GM20431 (cell line): Measurements from ENCODE around the gene PLEKHG2.

ENCODE experiments used
- in situ Hi-C: fragments of 300-500 bp; cut with MseI, MboI; formaldehyde crosslinking; loops from one replicate; pipeline ENCODE4 v1.15.0; 2020; ENCODE audit warnings: low sequenced_read_pairs; ENCODE audit not compliant: unreplicated experiment

PLEKHG2 gene

DNA sequence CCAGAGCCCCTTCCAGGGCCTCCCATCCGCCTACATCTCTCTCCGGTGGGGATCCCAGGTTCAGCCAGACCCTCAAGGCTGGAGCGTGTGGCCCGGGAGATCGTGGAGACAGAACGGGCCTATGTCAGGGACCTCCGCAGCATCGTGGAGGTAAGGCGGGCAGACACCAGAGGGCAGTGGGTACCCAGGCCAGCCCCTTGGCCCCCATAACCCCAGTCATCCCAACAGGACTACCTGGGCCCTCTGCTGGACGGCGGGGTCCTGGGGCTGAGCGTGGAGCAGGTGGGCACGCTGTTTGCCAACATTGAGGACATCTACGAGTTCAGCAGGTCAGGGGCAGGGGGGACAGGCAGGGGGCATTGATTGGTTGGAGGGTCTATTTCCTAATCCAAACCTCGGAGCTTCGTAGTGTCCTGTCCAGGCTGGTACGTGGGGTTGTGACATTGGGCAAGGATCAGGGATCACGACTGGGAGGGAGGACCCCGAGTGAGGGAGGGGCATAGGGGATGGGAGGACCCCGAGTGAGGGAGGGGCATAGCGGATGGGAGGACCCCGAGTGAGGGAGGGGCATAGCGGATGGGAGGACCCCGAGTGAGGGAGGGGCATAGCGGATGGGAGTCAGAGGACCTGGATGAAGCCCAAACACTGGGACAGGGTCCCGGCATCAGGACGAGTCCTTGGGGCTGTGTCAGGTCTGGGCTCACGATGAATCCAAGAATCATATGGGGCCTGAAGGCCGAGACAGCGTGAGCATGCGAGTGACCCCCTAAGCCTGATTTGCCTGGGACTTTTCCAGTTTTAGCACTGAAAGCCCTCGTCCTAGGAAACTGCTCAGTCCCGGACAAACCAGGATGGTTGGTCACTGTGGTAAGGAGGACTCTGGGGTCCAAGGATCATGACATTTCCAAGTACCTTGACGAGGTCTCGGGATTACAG, 2.9 kb downstream of the PLEKHG2 start:
- in situ Hi-C loops, result no loop called here

DNA sequence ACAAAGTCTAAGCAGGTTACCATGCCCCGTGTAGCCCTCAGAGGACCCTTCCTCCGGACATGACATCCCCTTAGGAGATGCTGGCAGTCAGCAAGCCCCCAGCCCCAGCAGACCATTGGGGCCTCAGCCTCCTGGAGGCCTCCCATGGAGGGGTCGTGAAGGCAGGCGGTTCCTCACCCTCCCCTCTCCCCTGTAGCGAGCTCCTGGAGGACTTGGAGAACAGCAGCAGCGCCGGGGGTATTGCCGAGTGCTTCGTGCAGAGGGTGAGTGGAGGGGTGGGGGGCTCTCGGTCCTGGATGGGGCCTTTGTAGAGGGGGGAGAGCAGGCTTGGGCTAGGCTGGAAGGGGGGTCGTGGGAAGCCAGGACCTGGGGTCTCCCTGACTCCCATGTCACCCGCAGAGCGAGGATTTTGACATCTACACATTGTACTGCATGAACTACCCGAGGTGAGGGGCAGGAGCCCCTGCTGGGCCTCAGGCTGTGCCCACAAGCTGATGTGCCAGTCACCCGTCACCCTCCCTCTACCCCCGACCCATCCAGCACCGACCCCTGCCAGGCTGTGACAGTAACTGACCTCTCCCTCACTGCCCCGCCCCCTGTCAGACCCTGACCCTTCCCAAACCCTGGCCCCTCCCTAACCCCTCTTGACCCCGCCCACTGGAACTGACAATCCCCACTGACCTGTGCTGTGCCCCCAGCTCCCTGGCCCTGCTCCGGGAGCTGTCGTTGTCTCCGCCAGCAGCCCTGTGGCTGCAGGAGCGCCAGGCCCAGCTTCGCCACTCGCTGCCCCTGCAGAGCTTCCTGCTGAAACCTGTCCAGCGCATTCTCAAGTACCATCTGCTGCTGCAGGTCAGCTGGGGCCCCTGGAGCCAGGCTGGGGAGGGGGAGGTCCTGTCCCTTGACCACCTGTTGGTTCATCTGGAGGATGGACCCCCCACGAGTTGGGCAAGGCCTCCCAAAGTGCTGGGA, 4.0 kb downstream of the PLEKHG2 start:
- in situ Hi-C loops, result no loop called here

DNA sequence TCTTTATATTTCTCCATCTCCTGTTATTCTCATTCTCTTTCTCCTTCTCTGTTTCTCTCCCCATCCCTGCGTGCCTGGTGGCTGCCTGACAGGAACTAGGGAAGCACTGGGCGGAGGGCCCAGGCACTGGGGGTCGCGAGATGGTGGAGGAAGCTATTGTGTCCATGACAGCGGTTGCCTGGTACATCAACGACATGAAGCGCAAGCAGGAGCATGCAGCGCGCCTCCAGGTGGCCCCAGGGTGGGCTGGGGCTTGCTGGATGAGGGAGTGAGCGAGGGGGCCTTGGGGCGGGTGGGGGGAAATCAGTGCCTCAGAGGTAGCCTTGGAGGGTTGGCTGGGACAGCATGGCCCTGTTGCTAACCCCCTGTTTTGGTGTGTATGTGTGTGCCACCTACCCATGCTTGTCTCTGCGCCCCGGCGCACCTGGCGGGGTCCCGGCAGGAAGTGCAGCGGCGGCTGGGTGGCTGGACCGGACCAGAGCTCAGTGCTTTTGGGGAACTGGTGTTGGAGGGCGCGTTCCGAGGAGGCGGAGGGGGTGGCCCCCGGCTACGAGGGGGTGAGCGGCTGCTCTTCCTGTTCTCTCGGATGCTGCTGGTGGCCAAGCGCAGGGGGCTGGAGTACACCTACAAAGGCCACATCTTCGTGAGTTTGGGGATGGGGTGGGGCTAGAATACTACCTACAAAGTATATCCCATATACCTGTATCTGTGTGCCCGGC, 5.2 kb downstream of the PLEKHG2 start:
- in situ Hi-C loops, result no loop called here

DNA sequence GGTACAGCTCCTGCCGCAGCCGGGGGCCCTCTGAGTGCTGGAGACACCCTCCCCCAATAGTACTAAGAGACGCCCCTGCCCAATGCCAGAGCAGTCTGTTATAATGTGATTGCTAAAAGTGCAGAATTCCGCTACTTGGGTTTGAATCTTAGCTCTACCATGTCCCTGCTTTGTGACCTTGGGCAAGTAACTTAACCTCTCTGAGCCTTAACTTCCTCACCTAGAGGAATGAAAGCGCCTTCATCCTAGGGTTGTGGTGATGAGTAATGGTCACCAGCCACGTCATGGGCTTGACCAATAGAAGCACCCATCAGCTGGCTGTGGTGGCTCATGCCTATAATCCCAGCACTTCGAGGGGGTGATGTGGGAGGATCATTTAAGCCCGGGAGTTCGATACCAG, 6.5 kb downstream of the PLEKHG2 start:
- in situ Hi-C loops, result no loop called here

DNA sequence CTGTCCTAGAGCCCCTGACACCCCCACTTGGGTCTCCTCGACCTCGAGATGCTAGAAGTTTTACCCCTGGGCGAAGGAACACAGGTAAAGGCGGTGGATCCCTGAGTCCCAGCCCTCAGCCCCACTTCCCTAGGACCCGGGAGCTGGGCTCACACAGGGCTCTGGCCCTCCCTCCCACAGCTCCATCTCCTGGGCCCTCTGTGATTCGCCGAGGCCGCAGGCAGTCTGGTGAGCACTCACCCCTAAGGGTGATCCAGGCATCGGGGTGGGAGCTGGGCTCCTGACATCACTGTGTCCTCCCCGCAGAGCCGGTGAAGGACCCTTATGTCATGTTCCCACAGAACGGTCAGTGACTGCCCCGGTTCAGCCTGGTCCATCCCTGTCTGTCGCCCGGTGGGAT, 8.3 kb downstream of the PLEKHG2 start:
- in situ Hi-C loops, result no loop called here

DNA sequence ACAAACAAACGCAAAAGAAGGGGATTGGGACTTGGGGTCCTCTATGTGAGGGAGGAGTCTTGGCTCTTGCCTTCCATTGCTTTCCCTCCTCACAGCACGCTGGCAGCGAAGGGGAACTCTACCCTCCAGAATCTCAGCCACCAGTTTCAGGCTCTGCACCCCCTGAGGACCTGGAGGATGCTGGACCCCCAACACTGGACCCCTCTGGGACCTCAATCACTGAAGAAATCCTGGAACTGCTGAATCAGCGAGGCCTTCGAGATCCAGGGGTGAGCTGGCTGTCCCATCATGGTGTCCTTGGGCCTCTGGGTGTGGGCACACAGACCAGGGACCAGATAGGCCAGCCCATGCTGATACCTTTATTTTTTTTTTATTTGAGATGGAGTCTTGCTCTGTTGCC, 9.6 kb downstream of the PLEKHG2 start:
- in situ Hi-C loops, result no loop called here

DNA sequence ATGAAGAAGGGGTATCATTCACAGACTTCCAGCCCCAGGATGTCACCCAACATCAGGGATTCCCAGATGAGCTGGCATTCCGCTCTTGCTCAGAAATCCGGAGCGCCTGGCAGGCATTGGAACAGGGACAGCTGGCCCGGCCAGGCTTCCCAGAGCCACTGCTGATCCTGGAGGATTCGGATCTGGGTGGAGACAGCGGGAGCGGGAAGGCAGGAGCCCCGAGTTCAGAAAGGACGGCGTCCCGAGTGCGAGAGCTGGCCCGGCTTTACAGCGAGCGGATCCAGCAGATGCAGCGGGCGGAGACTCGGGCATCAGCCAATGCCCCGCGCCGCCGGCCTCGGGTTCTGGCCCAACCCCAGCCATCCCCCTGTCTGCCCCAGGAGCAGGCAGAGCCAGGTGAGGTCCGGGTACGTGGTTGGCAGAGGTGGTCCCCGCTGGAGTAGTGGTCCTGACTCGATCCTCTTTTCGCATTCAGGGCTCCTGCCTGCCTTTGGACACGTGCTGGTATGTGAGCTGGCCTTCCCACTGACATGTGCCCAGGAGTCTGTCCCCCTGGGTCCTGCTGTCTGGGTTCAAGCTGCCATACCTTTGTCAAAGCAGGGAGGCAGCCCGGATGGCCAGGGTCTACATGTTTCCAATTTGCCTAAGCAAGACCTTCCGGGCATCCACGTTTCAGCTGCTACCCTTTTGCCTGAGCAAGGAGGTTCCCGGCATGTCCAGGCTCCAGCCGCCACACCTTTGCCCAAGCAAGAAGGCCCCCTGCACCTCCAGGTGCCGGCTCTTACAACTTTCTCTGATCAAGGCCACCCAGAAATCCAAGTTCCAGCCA, 11.0 kb downstream of the PLEKHG2 start:
- in situ Hi-C loops, result no loop called here

DNA sequence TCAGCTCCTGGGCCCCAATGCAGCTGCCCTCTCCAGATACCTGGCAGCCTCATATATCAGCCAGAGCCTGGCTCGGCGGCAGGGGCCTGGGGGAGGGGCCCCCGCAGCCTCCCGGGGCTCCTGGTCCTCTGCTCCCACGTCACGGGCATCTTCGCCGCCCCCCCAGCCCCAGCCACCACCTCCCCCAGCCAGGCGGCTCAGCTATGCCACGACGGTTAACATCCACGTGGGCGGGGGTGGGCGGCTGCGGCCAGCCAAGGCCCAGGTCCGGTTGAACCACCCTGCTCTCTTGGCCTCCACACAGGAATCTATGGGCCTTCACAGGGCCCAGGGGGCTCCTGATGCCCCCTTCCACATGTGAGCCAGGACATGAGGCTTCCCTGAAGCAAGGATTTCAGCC, 12.5 kb downstream of the PLEKHG2 start:
- in situ Hi-C loops, result no loop called here

DNA sequence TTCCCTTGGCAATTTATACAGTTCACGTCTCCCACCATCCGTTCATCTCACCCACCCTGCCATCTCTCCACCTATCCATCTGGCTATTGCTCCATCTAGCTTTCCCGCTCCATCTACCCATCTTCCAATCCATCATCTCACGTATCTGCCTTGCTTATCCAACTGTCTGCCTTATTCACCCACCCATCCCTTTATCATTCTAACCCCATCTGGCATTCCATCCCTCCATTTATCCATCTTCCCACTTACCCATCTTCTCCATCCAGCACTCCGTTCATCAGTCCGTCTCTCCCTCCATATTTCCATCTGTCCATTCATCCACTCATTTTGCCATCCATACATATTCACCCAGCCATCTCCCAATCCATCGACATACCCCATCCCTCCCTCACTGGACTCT, 13.3 kb downstream of the PLEKHG2 start:
- in situ Hi-C loops, result no loop called here

DNA sequence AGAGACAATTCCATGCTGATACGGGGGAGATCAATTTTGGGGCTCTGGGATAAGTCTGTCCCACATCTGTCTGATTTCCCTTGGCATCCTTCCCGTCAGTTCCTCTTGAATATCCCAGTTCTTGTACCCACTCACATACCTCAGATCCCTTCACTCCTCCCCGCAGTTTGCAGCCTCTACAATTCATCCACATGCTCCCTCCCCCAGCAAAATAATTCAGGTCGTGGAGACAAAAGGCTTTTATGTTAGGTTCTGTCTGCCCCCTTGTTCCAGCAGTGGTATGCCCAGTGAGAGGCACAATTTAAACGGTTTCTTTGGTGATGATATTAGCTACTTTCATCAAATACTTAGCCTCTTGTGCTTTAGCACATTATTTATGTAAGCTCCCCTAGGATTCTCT, 13.7 kb downstream of the PLEKHG2 start:
- in situ Hi-C loops, result no loop called here

DNA sequence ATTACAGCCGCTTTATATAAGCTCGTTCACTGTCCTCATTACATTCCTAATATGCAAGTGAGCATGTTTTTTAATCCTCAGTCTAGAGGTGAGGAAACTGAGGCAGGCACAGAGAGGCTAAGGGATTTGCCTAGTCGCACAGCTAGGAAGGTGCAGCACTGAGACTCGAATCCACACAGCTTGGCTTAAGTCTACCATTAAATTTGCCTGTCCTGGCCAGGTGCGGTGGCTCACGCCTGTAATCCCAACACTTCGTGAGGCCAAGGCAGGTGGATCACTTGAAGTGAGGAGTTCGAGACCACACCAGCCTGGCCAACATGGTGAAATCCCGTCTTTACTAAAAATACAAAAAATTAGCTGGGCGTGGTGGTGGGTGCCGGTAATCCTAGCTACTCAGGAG, 15.2 kb downstream of the PLEKHG2 start:
- in situ Hi-C loops, result no loop called here

DNA sequence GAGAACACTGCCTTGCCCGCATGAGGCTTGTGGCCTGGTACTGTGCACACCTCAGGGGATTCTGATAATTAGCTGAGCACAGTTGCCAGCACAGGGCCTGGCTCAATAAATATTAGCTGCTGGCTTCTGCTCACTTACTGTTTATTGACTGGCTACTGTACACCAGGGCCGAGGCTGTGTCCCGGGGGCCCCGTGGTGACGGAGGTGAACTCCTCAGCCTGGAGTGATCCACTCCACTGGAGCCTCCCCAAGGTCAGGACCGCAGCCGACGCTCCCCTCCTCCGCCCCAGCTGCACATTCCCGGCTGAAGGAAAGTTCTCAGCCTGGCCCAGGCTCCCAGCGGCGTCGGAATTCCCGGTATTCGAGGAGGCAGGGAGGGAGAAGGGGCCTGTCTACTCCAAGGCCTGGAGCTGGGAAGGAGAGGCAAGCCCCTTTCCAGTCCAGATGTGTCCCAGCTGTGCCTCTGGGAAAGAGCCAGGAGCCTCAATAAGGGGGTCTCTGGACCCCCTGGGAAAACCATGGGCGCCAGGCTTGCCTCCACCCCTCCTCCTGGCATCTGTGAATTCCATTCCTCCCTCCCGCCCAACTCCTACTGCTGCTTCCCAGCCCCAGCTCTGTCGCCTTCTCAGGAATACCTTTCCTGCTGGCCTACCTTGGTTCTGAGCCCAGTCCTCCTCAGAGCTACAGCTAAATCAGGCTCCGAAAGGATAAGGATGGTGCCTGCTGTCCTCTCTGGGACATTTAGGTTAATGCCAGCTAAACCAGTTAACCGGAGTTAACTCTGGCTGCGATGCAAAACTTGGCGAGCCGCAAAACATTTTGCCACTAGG, 16.0 kb downstream of the PLEKHG2 start:
- in situ Hi-C loops, result no loop called here

DNA sequence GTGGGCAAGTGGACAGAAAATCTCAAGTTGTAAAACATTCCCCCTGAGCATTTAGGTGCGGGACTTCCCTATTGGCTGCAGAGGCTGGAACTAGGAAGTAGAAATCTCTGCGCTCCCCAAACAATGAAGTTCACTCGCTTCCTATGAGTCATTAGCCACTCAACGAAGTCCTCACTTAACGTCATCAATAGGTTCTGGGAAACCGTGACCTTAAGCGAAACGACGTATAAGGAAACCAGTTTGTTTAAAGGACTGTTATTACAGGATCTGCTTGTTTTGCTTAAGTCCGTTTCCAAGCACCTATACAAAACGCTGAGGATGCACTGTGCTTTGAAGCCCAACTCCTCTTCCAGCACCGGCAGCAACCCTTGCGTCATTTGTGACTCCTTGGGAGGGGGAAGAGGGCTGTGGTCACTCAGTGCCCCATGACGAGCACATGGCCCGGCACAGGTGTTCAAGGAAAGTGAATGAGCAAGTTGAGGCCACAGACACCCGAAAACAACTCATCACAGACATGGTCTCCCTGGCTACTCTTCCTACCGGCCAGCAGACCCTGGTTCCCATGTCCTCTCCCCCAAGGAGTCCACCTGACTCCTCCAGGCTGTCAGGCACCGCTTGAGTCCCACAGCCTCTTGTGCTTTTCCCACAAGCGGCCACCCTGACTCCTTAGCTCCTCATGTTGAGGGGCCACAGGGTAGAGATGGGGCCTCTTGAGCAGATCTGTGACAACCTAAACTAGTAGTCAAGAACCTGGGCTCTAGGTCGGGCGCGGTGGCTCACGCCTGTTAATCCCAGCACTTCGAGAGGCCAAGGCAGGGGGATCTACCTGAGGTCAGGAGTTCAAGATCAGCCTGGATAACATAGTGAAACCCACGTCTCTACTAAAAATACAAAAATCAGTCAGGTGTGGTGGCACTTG, 18.5 kb downstream of the PLEKHG2 start:
- in situ Hi-C loops, result no loop called here

DNA sequence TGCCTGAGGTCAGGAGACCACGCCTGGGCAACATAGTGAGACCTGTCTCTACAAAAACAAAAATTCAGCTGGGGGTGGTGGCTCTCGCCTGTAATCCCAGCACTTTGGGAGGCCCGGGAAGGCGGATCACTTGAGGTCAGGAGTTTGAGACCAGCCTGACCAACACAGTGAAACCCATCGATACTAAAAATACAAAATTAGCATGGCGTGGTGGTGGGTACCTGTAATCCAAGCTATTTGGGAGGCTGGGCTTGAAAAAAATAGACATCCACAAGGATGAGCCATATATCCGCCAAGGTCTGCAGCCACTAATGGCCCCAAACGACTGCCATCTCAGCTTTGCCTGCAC, 20.2 kb downstream of the PLEKHG2 start:
- in situ Hi-C loops, result no loop called here

DNA sequence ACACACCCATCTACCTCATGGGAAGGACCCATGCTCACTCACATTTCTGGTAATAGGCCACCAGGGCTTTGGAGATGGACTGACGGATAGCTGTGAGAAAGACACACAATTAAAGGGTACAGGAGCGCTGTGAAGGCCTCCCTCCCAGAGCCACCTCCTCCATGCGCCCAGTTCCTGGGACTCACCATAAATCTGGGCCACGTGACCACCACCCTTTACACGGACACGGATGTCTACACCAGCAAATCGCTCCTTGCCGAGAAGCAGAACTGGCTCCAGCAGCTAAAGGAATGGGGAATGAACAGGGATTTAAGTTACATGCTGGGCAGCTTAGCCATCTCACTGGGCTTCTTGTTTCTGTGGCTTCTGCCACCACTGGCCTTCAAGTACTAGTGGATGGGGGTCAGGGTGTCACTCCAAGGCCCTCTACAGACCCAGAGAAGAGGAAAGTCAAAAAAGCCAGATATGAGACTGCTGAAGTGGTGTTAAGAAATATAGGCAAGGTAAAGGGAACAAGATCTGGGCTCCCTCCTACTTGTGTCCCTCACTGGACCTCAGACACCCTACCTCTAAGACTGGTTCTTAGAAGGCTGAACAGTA, 21.1 kb downstream of the PLEKHG2 start:
- in situ Hi-C loops, result no loop called here

DNA sequence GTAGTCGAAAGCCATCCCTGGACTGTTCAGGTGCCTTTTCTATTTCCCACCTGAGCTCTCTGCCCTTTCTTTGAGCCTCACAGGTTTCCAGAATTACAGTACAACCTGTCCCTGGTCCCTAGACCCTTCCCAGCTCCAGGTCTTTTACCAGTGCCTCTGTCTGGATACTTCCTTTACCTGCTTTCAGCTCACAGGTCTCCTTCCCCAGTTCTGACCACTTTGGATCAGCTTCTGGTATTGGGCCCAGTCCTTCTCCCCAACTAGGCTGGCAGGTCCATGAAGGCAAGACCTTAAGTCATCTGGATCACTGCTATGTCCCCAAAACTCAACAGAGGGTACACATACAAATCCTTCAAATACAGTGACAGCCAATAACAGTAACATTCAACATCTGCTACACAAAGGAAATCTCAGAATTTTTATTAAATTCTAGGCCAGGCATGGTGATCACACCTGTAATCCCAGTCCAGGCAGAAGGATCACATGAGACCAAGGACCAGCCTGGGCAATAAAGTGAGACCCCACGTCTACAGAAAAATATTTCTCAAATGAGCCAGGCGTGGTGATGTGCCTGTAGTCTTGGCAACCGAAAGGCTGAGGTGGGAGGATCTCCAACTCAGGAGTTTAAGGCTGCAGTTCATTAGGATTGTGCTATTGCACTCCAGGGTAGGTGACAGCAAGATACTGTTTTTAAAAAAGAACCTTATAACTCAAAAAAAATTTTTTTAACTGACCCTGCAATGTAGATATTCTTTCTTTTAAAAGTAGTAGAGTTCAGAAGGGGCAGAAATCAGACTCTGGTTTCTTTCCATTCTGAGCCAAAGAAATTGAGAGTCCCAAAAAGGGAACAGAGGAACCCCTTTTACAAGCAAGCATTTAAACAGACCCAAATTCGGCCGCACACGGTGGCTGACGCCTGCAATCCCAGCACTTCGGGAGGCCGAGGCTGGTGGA, 21.9 kb downstream of the PLEKHG2 start:
- in situ Hi-C loops, result no loop called here
